H54 (cell line): ENCODE results near the gene CALHM2.
"Not testable (repeated sequence)": the region's sequence is repeated elsewhere in the genome, so short reads cannot be mapped to it uniquely, and the experiment has no call there.

Source experiments
- DNase-seq: peaks from one replicate; pipeline ENCODE4 v3.0.0; 2011; ENCODE audit warnings: low spot score, mixed read lengths; ENCODE audit not compliant: insufficient read length
- FAIRE-seq: peaks from 3 replicates; lab custom pipeline; 2011; peaks lifted over from hg19 to GRCh38; lab: Jason Lieb, UNC
- POLR2A ChIP-seq: IDR thresholded peaks from 2 replicates; pipeline ENCODE4 v1.6.1; 2011; ENCODE audit warnings: low read depth, mild to moderate bottlenecking, low read length

The CALHM2 gene

DNA sequence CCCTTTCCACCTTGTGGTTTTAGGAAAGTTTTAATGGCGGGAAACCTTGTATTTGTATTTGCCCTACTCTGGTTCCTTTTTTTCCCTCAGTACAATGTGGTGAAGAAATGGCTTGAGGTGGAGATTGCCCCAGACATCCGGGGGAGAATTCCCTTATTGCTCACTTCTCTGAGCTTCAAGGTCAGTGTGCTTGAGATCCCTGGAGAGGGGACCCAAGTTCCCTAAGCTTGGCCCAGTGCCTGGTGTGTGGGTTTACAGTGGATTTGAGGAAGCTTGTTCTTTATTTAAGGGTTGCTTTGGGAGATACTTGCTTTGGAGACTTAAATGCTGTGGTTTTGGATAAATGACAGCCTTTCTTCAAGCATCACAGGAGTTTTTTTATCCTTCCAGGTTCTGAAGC is 18.3 kb downstream of the CALHM2 start:
- no peak for DNase-seq
- FAIRE-seq = no peak
- TF ChIP-seq POLR2A = no peak

DNA sequence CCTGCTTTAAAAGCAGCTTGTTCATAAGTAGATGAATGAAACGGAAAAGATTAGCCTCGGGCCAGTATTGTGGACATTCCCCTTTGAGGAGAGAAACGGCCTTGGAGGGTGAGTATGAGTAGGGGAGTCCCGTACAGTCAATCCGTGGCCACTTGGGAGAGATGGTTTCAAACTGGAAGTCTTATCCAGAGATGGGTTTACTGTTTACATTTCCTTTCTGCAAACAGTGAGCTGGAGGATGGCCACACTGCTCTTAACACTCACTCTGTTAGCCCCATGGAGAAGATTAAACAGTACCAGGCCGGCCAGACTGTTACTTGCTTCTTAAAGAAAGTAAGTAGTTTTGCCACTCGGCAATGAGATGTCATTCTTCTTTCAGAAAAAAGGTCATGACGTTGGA is 20.3 kb downstream of the CALHM2 start:
- TF ChIP-seq POLR2A = no peak
- no peak for FAIRE-seq
- no peak for DNase-seq

DNA sequence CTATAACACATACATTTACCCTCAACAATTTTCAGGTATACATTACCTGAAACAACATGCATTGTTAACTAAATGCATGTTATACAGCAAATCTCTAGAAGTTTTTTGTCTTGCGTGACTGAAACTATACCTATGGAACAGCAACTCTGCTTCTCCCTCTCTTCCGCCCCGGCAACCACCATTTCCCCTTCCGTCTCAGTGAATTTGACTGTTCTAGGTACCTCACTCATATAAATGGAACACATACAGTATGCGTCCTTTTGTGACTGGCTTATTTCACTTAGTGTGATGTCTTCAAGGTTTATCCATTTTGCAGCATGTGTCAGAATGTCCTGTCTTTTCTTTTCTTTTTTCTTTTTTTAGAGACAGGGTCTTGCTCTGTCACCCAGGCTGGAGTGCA is 22.5 kb downstream of the CALHM2 start:
- no peak for TF ChIP-seq POLR2A
- FAIRE-seq (no peak), DNase-seq (no peak)

DNA sequence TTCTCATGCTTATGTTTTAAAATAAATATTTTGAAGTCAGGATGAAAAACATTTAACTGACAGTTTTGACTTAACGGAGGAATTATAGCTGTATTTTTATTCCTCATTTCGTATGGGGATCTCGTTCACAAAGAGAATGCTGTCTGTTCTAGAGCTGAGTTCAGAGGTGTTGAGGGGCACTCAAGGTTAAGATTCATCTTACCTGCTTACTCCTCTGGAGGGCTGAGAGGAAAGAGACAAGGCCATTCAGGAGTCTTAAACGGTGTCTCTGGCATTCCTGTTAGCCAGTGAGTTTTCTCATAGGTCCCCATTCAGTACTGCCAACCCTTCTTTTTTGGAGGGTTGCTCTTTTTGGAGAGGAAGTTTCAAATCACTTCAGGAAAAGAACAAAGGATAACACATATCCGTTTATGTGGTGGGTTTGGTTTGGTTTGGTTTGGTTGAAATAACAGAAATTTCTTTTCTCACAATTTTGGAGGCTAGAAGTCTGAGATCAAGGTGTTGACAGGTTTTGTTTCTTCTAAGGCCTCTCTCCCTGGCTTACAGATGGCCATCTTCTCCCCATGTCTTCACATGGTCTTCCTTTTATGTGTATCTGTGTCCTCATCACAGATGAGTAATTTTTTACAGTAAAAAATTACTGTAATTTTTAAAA is 23.1 kb downstream of the CALHM2 start:
- FAIRE-seq (no peak), DNase-seq (no peak)
- TF ChIP-seq POLR2A = no peak

- FAIRE-seq (no peak), DNase-seq (no peak)
- no peak for TF ChIP-seq POLR2A
Measured at GRCh38 chr10:103427866-103428265, 24.3 kb downstream of the CALHM2 start.

DNA sequence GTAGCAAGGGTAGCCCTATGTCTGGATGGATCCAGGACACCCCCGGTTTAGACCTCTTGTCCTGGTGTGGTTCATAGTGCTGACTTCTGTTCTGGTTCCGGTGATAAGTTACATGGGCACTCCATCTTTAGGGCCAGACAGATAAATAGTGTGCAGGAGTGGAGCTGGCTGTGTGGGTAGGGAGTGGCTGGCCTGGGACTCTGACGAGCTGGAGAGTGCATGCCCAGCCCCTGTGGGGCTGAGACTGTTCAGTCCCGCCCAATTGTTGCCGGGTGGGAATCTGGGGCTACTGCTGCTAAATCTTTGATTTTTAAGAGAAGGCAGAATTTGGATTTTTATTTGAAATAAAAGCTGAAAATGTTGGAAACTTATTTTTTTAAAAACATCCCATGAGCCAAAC is 28.4 kb downstream of the CALHM2 start:
- no peak for FAIRE-seq
- DNase-seq = no peak
- TF ChIP-seq POLR2A = no peak

DNA sequence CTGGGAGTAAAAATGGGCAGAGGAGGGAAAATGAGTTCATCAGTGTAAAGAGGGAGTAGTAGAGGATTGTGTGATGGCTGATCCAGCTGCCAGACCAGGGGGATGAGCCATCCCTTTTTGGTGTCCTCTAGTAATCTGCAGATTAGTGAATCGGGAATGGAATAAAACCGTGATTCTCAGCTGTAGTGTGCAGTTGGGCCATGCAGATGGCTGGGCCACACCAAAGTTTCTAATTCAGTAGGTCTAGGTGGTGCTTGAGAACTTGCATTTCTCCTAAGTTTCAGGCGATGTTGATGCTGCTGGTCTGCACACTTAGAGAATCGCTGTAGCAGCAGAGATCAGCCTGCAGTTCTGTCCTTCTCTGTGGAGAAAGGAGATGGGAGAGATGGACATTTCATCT is 33.1 kb downstream of the CALHM2 start:
- DNase-seq (no peak), FAIRE-seq (no peak)
- no peak for TF ChIP-seq POLR2A

DNA sequence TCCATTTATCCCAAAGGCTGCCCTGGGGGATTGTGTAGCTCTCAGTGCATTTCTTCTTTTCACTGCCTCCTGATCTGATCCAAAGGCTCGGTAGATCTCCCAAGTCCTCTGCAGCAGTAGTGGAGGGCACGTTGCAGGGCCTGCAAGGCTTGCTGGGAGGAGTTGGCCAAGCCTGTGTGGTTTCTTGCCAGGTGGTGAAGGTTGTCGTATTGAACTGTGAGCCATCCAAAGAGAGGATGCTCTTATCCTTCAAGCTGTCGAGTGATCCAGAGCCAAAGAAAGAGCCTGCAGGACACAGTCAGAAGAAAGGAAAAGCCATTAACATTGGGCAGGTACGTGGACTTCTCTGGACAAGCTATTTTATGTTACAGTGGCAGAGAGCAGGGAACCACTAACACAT is 34.6 kb downstream of the CALHM2 start:
- TF ChIP-seq POLR2A = no peak
- DNase-seq = no peak
- no peak for FAIRE-seq

- not testable (repeated sequence) for DNase-seq, FAIRE-seq
Measured at GRCh38 chr10:103417148-103417469, 35.1 kb downstream of the CALHM2 start.

DNA sequence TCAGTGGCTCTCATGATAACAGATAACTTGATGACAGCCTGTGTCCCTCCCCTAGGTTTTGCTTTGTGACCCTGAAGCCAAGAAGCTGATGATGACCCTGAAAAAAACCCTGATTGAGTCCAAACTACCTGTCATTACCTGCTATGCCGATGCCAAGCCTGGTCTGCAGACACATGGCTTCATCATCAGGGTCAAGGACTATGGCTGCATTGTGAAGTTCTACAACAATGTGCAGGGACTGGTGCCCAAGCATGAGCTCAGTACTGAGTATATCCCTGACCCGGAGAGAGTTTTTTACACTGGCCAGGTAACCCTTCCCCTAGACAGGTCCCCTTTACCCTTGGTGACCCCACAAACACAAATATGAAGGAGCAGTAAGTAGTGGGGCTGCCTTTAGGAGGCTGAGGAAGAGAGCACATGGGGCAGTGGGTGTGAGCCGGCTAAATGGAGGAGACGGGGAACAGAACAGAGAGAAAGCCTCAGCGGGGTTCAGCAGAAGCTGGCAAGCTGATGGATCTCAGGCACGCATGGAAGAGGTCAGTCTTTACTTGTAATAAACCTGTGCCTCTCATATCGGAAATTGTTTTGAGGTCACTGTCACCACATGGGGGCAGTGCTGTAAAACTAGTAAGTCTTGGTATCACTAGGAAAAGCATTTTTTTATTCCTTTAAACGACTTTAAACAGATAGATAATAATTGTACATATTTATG is 35.6 kb downstream of the CALHM2 start:
- DNase-seq = no peak
- TF ChIP-seq POLR2A = no peak
- FAIRE-seq = no peak

DNA sequence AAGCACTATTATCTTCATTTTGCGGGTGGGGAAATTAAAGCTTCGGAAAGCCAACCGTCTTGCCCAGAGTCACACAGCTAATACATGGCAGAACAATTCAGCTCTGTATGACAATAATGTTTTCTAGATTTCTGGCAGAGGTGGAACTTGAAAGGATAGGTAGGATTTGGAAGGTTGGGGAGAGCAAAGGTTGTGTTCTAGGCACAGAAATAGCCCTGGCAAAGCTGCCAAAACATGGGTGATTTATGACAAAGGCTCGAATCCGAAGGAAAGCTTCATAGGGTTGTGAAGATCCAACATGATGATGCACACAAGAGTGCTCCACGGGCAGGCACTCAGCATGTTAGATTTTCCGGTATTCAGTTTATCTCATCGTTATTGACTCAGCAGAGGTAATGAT is 36.6 kb downstream of the CALHM2 start:
- FAIRE-seq (no peak), DNase-seq (no peak)
- TF ChIP-seq POLR2A = no peak

GRCh38 chr10:103413564-103413963 is 38.6 kb downstream of the CALHM2 start:
- no peak for DNase-seq
- no peak for FAIRE-seq
- no peak for TF ChIP-seq POLR2A

DNA sequence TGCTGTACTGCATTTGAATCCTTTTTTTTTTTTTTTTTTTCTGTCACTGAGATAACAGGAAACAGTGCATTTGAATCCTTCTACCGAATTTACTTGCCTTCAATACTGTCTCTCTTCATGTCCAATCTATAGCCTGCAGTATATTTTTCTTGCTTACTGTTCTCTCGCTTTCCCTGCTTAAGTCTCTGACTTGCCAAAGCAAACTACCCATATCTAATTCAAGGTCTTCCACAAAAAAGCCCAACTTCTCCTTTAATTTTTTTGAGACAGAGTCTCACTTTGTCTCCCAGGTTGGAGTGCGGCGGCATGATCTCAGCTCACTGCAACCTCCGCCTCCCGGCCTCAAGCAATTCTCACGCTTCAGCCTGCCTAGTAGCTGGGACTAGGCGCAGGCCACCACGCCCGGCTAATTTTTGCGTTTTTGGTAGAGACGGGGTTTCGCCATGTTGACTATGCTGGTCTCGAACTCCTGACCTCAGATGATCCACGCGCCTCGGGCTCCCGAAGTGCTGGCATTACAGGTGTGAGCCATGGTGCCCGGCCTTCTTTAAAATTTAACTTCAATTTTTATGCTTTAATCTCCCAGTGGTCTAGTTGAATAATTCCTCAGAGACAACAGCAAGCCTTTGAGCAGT is 54.9 kb downstream of the CALHM2 start:
- FAIRE-seq (no peak), DNase-seq (no peak)
- TF ChIP-seq POLR2A = no peak

DNA sequence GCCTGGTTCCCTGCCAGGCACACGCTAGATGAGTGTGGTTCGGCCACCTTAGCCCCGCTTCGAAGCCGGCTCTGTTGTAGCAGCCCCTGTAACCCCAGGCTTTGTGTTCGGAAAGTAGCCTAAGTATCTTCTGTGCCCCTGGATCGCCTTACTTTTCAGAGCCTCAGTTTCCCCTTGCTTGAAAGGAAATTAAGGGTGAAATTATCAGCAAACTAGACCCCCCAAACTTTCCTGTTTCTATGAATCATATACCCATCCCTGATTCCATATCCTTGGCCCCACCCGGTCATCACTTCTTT is 55.4 kb downstream of the CALHM2 start:
- TF ChIP-seq POLR2A = no peak
- DNase-seq = no peak
- no peak for FAIRE-seq
